Measurements from ENCODE around the gene MARCKSL1. TPM values are rescaled to one million over a fixed set of nuclear protein-coding genes. Genes with fewer than 3 reads are reported as not detected.

The MARCKSL1 gene
- total RNA-seq: 159 TPM

GRCh38 chr1:32335790-32336590 lies at the start of gene MARCKSL1:
MARCKSL1 (minus strand) TSS chr1:32336233; CDS start chr1:32336033, 200 bp downstream.

GRCh38 chr1:32362474-32363313 lies 26.7 kb upstream of the MARCKSL1 start, which contains the start of the genes FAM229A and TSSK3:
FAM229A (minus strand) TSS chr1:32362485; CDS start chr1:32362091, 394 bp downstream.
TSSK3 (plus strand) TSS chr1:32362539; CDS start chr1:32362702, 163 bp downstream.

GRCh38 chr1:32291708-32292538 lies 44.1 kb downstream of the MARCKSL1 start, which contains the start of gene HDAC1:
HDAC1 (plus strand) TSS chr1:32292083; CDS start chr1:32292170, 87 bp downstream.

Other genes with a start within 250 kb of the MARCKSL1 start
- gene KPNA6, start 228.2 kb downstream of the MARCKSL1 start, total RNA-seq: 38.9 TPM
- 44.8 TPM for gene TXLNA, start 156.6 kb downstream of the MARCKSL1 start, total RNA-seq
- gene CCDC28B, start 135.6 kb downstream of the MARCKSL1 start, total RNA-seq: 19.8 TPM
- 5.9 TPM for gene IQCC, start 130.6 kb downstream of the MARCKSL1 start, total RNA-seq
- gene DCDC2B, start 127.1 kb downstream of the MARCKSL1 start, total RNA-seq: not detected
- gene TMEM234, start 113.9 kb downstream of the MARCKSL1 start, total RNA-seq: 18.8 TPM
- 133 TPM for gene EIF3I, start 113.8 kb downstream of the MARCKSL1 start, total RNA-seq
- gene FAM167B, start 89.0 kb downstream of the MARCKSL1 start, total RNA-seq: 2.1 TPM
- gene LCK, start 85.0 kb downstream of the MARCKSL1 start, total RNA-seq: 1.4 TPM
- gene HDAC1, start 44.1 kb downstream of the MARCKSL1 start, total RNA-seq: 65.0 TPM
- gene FAM229A, start 26.3 kb upstream of the MARCKSL1 start, total RNA-seq: 3.1 TPM
- 0.55 TPM for gene TSSK3, start 26.3 kb upstream of the MARCKSL1 start, total RNA-seq
- gene BSDC1, start 58.2 kb upstream of the MARCKSL1 start, total RNA-seq: 100 TPM
- 3.8 TPM for gene ZBTB8B, start 128.8 kb upstream of the MARCKSL1 start, total RNA-seq
- gene ZBTB8A, start 203.2 kb upstream of the MARCKSL1 start, total RNA-seq: 24.7 TPM